Measurements from ENCODE around the gene DCHS2.

DCHS2 gene

GRCh38 chr4:154490234-154490582 lies 1.4 kb downstream of the DCHS2 start:
- no peak for DNase-seq

- DNase-seq, result no peak
These were observed 1.9 kb downstream of the DCHS2 start for GRCh38 chr4:154489558-154490233.

- no peak for DNase-seq
These were observed 4.5 kb downstream of the DCHS2 start for GRCh38 chr4:154487145-154487544.

DNA sequence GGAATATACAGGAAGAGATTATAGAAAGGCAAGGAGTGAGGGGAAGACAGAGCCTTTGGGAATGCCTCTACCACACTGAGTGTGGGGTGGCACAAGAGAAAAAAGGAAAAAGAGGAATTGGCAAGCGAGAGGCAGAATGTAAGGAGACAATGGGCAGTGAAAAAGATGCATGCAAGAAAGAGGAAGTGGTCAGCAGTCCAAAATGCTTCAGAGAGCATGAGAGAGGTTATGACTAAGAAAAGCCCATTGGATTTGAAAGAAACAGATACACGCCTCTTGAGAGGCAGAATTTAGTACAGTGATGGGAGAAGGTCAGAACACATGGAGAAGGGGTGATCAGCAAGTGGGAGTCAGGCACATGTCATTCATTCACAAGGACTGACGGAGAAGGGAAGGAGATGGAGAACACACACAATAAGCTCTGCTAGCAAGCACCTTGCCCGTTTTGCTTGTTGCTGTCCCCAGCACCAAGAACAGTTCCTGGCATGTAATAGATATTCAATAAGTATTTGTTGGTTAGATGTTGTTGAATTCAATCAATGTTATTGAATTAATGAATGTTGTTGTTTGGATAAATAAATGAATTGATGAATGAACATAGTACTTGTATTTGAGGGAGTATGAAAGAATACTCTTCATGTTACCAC lies 6.3 kb downstream of the DCHS2 start:
- DNase-seq, result no peak

DNA sequence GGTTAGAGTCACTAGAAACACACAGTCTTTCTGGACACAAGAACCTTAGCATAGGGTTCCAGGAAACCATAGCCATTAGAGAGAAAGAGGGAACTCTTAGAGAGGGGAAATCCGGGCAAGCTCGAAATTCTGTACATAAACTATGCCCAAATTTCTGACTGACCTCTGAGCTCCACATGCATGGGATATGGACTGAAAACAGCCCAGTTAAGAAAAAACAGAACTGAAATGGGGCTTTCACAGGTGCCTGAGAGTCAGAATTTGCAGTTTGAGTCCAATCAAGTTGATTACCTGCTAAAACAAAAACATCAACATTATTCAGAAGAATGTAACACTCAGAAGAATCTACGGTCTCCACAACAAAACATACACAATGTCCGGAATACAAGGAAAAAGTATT lies 13.1 kb downstream of the DCHS2 start:
- DNase-seq, result no peak

GRCh38 chr4:154478128-154478527 lies 13.5 kb downstream of the DCHS2 start:
- DNase-seq, result no peak

- no peak for DNase-seq
These were observed 15.4 kb downstream of the DCHS2 start for GRCh38 chr4:154476232-154476631.

DNA sequence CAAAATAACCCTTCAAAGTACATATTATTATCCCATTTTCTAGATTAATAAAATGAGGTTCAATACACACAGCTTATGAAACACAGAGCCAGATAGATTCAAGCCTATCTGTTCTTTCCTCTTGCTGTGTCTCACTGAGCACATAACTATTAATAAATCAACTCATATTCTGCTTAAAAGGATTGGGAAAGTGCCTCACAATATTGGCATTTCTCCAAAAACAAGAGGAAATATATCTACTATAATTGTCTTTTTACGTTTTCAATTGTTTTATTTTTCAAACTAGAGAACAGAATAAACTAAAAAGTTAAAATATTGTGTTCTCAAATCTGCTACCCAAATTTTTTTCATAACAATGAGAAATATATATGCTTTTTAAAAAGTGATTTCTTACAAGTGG lies 15.8 kb downstream of the DCHS2 start:
- DNase-seq, result no peak

GRCh38 chr4:154473497-154473896 lies 18.1 kb downstream of the DCHS2 start:
- no peak for DNase-seq

DNA sequence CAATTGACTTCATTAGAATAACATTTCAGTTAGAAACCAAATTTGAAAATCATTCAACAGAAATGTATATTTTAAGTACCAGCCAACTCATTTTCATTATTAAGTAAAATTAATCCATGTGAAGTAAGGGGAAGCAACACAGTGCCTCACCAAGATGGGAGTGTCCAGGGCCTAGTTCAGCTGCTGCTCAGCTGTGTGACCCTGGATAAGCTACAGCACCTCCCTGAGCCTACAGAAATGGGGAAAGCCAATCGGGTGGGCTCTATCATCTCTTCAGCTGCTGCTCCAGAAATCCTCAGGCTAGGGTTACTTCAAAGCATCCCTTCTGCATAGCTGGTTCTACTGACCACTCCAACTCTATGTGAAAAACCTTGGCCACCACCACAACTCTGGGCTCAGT lies 18.7 kb downstream of the DCHS2 start:
- DNase-seq, result no peak

- DNase-seq, result no peak
These were observed 19.9 kb downstream of the DCHS2 start for GRCh38 chr4:154471526-154472331.

DNA sequence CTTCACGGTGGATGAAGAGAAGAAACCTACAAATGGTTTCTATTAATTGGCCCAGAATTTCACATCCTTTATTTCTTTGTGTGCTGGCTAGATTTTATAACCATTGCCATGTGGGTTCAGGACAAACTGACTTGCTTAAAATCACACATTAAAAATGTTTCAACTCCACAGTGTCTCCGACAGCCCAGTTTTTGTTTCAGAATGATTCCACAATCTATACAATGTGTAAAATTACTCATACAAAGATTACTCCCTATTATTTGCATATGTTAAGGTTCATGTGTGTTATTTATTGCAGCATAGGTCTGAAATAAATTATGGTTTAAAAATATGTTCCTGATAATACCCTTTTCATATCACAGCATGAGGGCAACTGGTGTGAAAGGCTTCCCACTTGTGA lies 20.6 kb downstream of the DCHS2 start:
- no peak for DNase-seq

- no peak for DNase-seq
These were observed 23.7 kb downstream of the DCHS2 start for GRCh38 chr4:154467886-154468285.

DNA sequence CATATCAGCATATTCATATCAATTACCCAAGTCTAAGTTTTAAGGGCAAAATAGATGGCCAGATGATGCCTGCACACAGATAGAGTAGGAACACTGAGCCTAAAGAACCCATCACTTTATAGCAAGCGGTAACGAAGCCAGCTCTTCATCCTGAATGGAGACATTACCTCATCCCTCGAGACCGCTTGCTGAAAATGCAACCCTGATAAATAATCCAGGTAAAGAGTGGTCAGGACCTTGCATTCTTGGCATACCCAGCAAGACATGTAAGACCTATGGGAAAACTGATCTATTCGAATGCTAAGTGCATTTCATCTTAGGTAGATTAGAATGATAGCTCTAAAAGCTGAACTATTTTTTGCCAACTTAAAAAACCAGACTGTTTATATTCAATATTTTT lies 25.3 kb downstream of the DCHS2 start:
- DNase-seq, result no peak

- DNase-seq, result no peak
These were observed 26.5 kb downstream of the DCHS2 start for GRCh38 chr4:154465085-154465484.

GRCh38 chr4:154464654-154465053 lies 26.9 kb downstream of the DCHS2 start:
- no peak for DNase-seq

- no peak for DNase-seq
These were observed 29.4 kb downstream of the DCHS2 start for GRCh38 chr4:154462081-154462810.

GRCh38 chr4:154457471-154457870 lies 34.1 kb downstream of the DCHS2 start:
- DNase-seq, result no peak

DNA sequence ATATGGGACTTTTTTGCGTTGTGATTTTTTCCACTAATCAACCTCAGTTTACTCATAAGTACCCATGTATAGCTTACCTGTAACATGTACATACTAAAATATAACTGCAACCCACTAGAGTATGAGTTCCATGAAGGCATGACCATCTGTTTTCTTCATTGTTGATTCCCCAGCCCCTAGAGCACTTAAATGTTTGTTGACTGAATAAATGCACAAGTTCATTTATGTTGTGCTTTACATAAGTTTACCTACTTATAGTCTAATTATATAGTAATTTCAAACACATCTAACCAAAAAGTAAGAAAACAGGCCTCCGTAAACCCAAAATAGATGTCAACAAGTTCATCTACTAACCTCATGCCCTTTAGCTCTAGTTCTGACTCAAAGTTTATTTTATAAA lies 34.7 kb downstream of the DCHS2 start:
- no peak for DNase-seq

DNA sequence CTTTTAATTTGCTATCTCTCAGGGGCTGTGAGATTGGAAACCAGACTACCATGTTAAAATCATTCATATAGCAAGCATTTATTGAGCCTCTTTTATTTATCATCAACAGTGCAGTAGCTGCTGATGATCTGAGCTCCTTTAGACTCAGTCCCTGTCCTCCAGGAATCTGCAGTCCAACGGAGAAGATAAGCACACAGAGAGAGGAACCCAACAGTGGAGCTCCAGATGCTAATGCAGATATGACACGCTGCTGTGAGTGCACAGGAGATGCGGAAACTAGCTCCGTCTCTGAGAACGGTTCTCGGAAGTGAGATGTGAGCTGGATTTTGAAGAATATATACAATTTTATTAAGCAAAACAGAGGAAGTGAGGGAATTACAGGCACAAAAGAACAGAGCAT lies 35.4 kb downstream of the DCHS2 start:
- DNase-seq, result no peak

DNA sequence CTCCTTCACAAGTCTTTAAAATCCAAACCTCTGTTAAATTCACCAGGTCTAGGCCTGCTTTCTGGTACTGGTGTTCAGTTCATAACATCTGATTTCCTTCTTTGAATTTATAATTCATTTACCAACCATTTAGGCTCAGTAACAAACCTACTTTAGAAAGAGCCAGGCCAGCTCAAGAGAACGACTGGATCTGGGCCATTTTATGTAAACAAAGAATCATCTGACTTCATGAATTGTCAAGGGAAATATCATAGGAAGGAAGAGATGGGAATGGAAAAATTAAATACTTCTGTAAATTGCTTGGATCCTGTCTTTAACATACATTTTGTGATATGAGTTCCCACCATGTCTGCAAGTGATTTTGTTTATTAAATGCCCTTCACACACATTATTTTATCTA lies 36.5 kb downstream of the DCHS2 start:
- DNase-seq, result no peak

GRCh38 chr4:154454710-154455109 lies 36.9 kb downstream of the DCHS2 start:
- no peak for DNase-seq

GRCh38 chr4:154452798-154453346 lies 38.7 kb downstream of the DCHS2 start:
- no peak for DNase-seq
